CD4-positive, alpha-beta memory T cell (primary cell): Measurements from ENCODE around the gene DCX. TPM values are rescaled to one million over a fixed set of nuclear protein-coding genes. Genes with fewer than 3 reads are reported as not detected.
"Not testable (repeated sequence)": the region's sequence is repeated elsewhere in the genome, so short reads cannot be mapped to it uniquely, and the experiment has no call there.

Experiments used
- CTCF ChIA-PET: fragments of 350-600 bp; sonication (Branson Sonifier 250); formaldehyde crosslinking; loops from one replicate; lab custom pipeline; 2021; ENCODE audit warnings: inconsistent platforms; ENCODE audit not compliant: partially characterized antibody; lab: Charles Lee
- POLR2A ChIA-PET: fragments of 350-600 bp; sonication (Branson Sonifier 250); formaldehyde crosslinking; loops from one replicate; lab custom pipeline; 2021; ENCODE audit not compliant: partially characterized antibody; lab: Charles Lee
- DNase-seq, 5 donors: peaks; one replicate each; pipeline versions ENCODE4 v3.0.0 to v3.0.0-alpha.2; 2020 to 2022; ENCODE audit warnings: mixed read lengths in 1 of 5
- H3K27ac ChIP-seq: one replicate; pipeline ENCODE4 v1.7.0; 2013; ENCODE audit warnings: low read depth, low read length
- H3K27me3 ChIP-seq: 2 replicates; pipeline ENCODE4 v1.7.0; 2013; ENCODE audit warnings: mild to moderate bottlenecking, low read length, moderate library complexity; ENCODE audit not compliant: insufficient read depth
- H3K36me3 ChIP-seq: 2 replicates; pipeline ENCODE4 v1.7.0; 2013; ENCODE audit warnings: mild to moderate bottlenecking, low read length, moderate library complexity; ENCODE audit not compliant: insufficient read depth
- H3K4me1 ChIP-seq: 2 replicates; pipeline ENCODE4 v1.7.0; 2013; ENCODE audit warnings: mild to moderate bottlenecking, low read length, moderate library complexity; ENCODE audit not compliant: insufficient read depth
- H3K4me3 ChIP-seq, 2 donors: one replicate each; pipeline ENCODE4 v1.7.0; 2013; ENCODE audit warnings: low read length in 2 of 2, mild to moderate bottlenecking in 1 of 2
- H3K9me3 ChIP-seq, 2 donors: one replicate each; pipeline ENCODE4 v1.7.0; 2013; ENCODE audit warnings: low read length in 2 of 2, control low read depth in 1 of 2; ENCODE audit not compliant: control insufficient read depth in 1 of 2
- H3K27ac Mint-ChIP-seq, 7 donors: one replicate each; pipeline ENCODE4 v1.8.0; 2020 to 2021; ENCODE audit warnings: mixed read lengths in 7 of 7, mild to moderate bottlenecking in 6 of 7, inconsistent platforms in 3 of 7, moderate library complexity in 3 of 7
- H3K27me3 Mint-ChIP-seq, 2 donors: one replicate each; pipeline ENCODE4 v1.8.0; 2020 to 2021; ENCODE audit warnings: mixed read lengths in 2 of 2
- H3K36me3 Mint-ChIP-seq, 2 donors: one replicate each; pipeline ENCODE4 v1.8.0; 2020 to 2021; ENCODE audit warnings: mixed read lengths in 2 of 2, inconsistent platforms in 1 of 2, mild to moderate bottlenecking in 1 of 2
- H3K4me1 Mint-ChIP-seq, 4 donors: one replicate each; pipeline ENCODE4 v1.8.0; 2020 to 2021; ENCODE audit warnings: mixed read lengths in 4 of 4, mild to moderate bottlenecking in 1 of 4
- H3K4me3 Mint-ChIP-seq, 8 donors: one replicate each; pipeline ENCODE4 v1.8.0; 2020 to 2021; ENCODE audit warnings: mixed read lengths in 8 of 8, mild to moderate bottlenecking in 7 of 8, moderate library complexity in 6 of 8, inconsistent platforms in 3 of 8
- H3K9me3 Mint-ChIP-seq, 8 donors: one replicate each; pipeline ENCODE4 v1.8.0; 2020 to 2021; ENCODE audit warnings: mixed read lengths in 8 of 8, mild to moderate bottlenecking in 5 of 8, inconsistent platforms in 3 of 8, moderate library complexity in 1 of 8
- intact Hi-C: fragments of 100-400 bp; cut with micrococcal nuclease; formaldehyde crosslinking; loops from one replicate; pipeline ENCODE4 v1.15.1; 2023
- polyA plus RNA-seq, 2 donors: library from polyadenylated mRNA; unstranded; fragments of 300-500 nt; fragmentation: Illumina TruSeq; gene quantifications; one replicate each; pipeline ENCODE4 v1.2.3, GENCODE V29; 2021
- total RNA-seq, 2 experiments: library from RNA; stranded (reverse); gene quantifications; one replicate each; pipeline ENCODE4 v1.2.3, GENCODE V29; 2021

DCX gene
- total and polyA plus RNA-seq, 4 experiments from 2014 or later, result not detected

DNA sequence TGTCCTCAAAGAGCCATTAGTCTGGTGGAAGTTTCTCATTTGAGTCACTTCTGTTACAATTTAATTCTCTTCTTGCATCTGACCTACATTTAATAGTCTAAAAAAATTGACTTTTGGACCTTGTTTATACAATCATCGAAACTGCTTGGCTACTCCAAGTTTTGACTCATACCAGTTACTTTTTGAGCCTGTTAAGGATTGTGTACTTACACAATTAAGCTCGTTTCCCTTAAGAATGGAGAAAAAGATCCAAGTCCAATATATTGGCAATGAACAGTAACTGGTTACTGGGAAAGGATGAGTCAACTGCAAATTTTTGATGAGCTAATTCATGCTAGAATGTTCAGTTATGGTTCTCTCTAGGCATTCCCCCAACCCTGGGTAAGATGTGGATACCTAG lies 58.2 kb downstream of the DCX start:
- Mint-ChIP-seq H3K4me1 (no peaks in the 10 kb centered on the region), H3K9me3 (no peaks in the 10 kb centered on the region), H3K36me3 (no peaks in the 10 kb centered on the region), H3K4me3 (no peak overlapping the region), H3K27ac (no peak overlapping the region), H3K27me3 (no peaks in the 10 kb centered on the region)
- no peak for DNase-seq
- Histone ChIP-seq H3K4me1 (no peaks in the 10 kb centered on the region), H3K9me3 (no peaks in the 10 kb centered on the region), H3K4me3 (no peak overlapping the region), H3K27me3 (no peaks in the 10 kb centered on the region), H3K36me3 (no peaks in the 10 kb centered on the region), H3K27ac (no peak overlapping the region)
- POLR2A ChIA-PET, result no interaction called here
- intact Hi-C loops, result no loop called here
- CTCF ChIA-PET, result no interaction called here

DNA sequence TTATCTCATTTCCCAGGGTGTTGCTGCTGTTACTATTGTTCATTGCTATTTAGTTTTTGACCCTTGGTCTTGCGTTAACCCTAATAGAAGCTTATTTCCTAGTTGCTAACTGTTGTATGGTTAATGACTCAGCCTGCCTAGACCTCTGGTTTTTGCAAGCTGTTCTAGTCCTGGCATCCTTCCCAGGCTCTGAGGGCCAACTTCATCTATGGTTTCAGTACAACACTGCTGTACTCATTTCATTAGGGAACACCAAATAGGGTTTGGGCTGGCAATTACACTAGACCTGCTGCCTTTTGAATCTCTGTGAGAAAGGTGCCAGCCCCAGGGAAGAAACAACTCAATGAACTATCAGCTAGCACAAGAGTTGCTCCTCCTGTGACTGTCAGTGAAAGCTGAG lies 59.6 kb downstream of the DCX start:
- CTCF ChIA-PET, result no interaction called here
- no peak overlapping the region for H3K4me3 ChIP-seq
- no peaks in the 10 kb centered on the region for H3K27me3 Mint-ChIP-seq

GRCh38 chrX:111349934-111350333 lies 62.1 kb downstream of the DCX start:
- Mint-ChIP-seq H3K4me3 (no peak overlapping the region), H3K27me3 (no peaks in the 10 kb centered on the region), H3K4me1 (no peaks in the 10 kb centered on the region), H3K36me3 (no peaks in the 10 kb centered on the region), H3K27ac (no peak overlapping the region), H3K9me3 (peaks cover 0 to 6% (median 2%) of the 10 kb centered on the region in 8 donors)
- POLR2A ChIA-PET, result no interaction called here
- CTCF ChIA-PET, result no interaction called here
- Histone ChIP-seq H3K9me3 (no peaks in the 10 kb centered on the region), H3K27ac (no peak overlapping the region), H3K4me3 (no peak overlapping the region), H3K4me1 (no peaks in the 10 kb centered on the region), H3K36me3 (no peaks in the 10 kb centered on the region), H3K27me3 (no peaks in the 10 kb centered on the region)
- intact Hi-C loops, result no loop called here
- no peak for DNase-seq

More for the DNA sequence above, 59.6 kb downstream of the DCX start:
- no peaks in the 10 kb centered on the region for H3K36me3 Mint-ChIP-seq
- H3K27ac Mint-ChIP-seq, result no peak overlapping the region
- H3K27ac ChIP-seq, result no peak overlapping the region
- intact Hi-C loops, result no loop called here
- H3K4me1 ChIP-seq, result no peaks in the 10 kb centered on the region
- H3K4me1 Mint-ChIP-seq, result no peaks in the 10 kb centered on the region
- H3K9me3 Mint-ChIP-seq, result no peaks in the 10 kb centered on the region
- POLR2A ChIA-PET, result no interaction called here
- H3K27me3 ChIP-seq, result no peaks in the 10 kb centered on the region
- no peak overlapping the region for H3K4me3 Mint-ChIP-seq
- no peaks in the 10 kb centered on the region for H3K9me3 ChIP-seq
- no peaks in the 10 kb centered on the region for H3K36me3 ChIP-seq
- no peak for DNase-seq

- POLR2A ChIA-PET, result no interaction called here
- no peak overlapping the region for H3K4me3 Mint-ChIP-seq
Observed at GRCh38 chrX:111349101-111349500, 62.9 kb downstream of the DCX start.

DNA sequence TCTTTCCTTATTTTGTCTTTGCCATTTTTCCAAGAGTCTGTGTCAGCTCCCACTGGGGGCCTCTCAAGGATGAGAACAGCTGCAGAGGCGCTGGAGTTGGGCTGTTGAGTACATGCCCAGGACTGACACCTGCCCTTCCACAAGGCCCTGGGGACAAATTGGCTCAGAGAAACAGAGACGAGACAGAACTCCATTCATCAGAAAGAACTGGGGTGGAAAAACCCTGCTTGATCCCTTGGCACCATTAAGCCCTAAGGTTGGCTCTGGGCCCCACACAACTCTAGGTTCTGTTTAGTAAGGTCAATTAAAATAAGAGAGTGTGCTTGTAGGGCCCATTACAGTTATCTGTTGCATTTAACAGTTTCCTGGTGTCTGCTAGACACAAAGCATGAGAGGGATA lies 63.6 kb downstream of the DCX start:
- Mint-ChIP-seq H3K27me3 (no peaks in the 10 kb centered on the region), H3K36me3 (no peaks in the 10 kb centered on the region), H3K4me1 (no peaks in the 10 kb centered on the region), H3K27ac (no peak overlapping the region), H3K4me3 (no peak overlapping the region), H3K9me3 (peaks cover 0 to 8% (median 2%) of the 10 kb centered on the region in 8 donors)
- no peak overlapping the region for H3K4me3 ChIP-seq
- CTCF ChIA-PET, result no interaction called here
- no peak for DNase-seq
- H3K9me3 ChIP-seq, result no peaks in the 10 kb centered on the region
- no peaks in the 10 kb centered on the region for H3K4me1 ChIP-seq
- POLR2A ChIA-PET, result no interaction called here
- H3K27me3 ChIP-seq, result no peaks in the 10 kb centered on the region
- H3K27ac ChIP-seq, result no peak overlapping the region
- intact Hi-C loops, result no loop called here
- no peaks in the 10 kb centered on the region for H3K36me3 ChIP-seq

More at GRCh38 chrX:111349101-111349500, 62.9 kb downstream of the DCX start:
- Histone ChIP-seq H3K27ac (no peak overlapping the region), H3K9me3 (no peaks in the 10 kb centered on the region), H3K36me3 (no peaks in the 10 kb centered on the region), H3K4me3 (no peak overlapping the region), H3K27me3 (no peaks in the 10 kb centered on the region), H3K4me1 (no peaks in the 10 kb centered on the region)
- Mint-ChIP-seq H3K9me3 (peaks cover 0 to 8% (median 2%) of the 10 kb centered on the region in 8 donors), H3K36me3 (no peaks in the 10 kb centered on the region), H3K27ac (no peak overlapping the region), H3K27me3 (no peaks in the 10 kb centered on the region), H3K4me1 (no peaks in the 10 kb centered on the region)
- DNase-seq, result no peak
- intact Hi-C loops, result no loop called here
- CTCF ChIA-PET, result no interaction called here

- CTCF ChIA-PET, H3K36me3 ChIP-seq, H3K27me3 ChIP-seq, H3K4me3 Mint-ChIP-seq, H3K4me1 Mint-ChIP-seq, H3K27ac Mint-ChIP-seq, H3K27ac ChIP-seq, H3K9me3 Mint-ChIP-seq, H3K27me3 Mint-ChIP-seq, H3K4me3 ChIP-seq, H3K4me1 ChIP-seq, DNase-seq, H3K36me3 Mint-ChIP-seq, POLR2A ChIA-PET, intact Hi-C loops, H3K9me3 ChIP-seq: not testable (repeated sequence)
Observed at GRCh38 chrX:111346150-111346549, 65.8 kb downstream of the DCX start.

DNA sequence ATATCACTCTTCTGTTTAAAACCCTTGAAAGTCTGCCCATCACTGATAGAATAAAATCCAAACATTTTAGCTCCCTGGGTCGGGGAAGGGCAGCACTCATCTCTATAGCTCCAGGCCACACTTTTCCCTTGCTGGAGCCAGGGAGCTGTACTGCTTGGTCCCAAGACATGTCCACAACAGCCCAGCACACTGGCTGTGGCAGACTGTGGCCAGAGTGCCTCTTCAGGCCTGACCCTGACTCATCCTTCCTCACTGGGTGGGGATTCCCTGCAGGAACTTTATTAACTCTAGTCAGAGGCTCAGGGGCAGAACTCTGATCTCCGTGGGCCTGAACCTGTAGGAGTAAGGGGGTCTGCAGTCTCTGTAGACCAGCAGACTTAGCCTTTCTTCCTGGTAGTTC lies 71.9 kb downstream of the DCX start:
- Histone ChIP-seq H3K9me3 (no peaks in the 10 kb centered on the region), H3K4me3 (no peak overlapping the region), H3K36me3 (no peaks in the 10 kb centered on the region), H3K27me3 (no peaks in the 10 kb centered on the region), H3K27ac (no peak overlapping the region), H3K4me1 (no peaks in the 10 kb centered on the region)
- DNase-seq, result no peak
- Mint-ChIP-seq H3K9me3 (peaks cover 0 to 3% (median 0%) of the 10 kb centered on the region in 8 donors), H3K4me1 (no peaks in the 10 kb centered on the region), H3K27ac (no peak overlapping the region), H3K36me3 (no peaks in the 10 kb centered on the region), H3K27me3 (peaks cover 0 to 2% of the 10 kb centered on the region in 2 donors), H3K4me3 (no peak overlapping the region)
- intact Hi-C loops, result no loop called here
- CTCF ChIA-PET, result no interaction called here
- POLR2A ChIA-PET, result no interaction called here

DNA sequence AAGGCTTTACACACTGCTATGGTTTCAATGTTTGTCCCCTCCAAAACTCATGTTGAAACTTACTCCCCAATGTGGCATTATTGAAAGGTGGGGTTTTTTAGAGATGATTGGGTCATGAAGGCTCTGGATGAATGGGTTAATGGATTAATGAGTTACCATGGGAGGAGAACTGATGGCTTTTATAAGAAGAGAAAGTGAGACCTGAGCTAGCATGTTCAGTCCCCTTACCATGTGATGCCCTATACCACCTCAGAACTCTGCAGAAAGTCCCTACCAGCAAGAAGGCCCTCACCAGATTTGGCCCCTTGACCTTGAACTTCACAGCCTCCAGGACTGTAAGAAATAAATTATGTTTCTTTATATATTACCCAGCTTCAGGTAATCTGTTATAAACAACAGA lies 72.8 kb downstream of the DCX start:
- Histone ChIP-seq H3K9me3 (no peaks in the 10 kb centered on the region), H3K4me1 (no peaks in the 10 kb centered on the region), H3K36me3 (no peaks in the 10 kb centered on the region), H3K27ac (no peak overlapping the region), H3K4me3 (no peak overlapping the region), H3K27me3 (no peaks in the 10 kb centered on the region)
- no peaks in the 10 kb centered on the region for H3K4me1 Mint-ChIP-seq
- intact Hi-C loops, result no loop called here
- ChIA-PET POLR2A (no interaction called here), CTCF (no interaction called here)
- H3K4me3 Mint-ChIP-seq, result no peak overlapping the region
- H3K36me3 Mint-ChIP-seq, result no peaks in the 10 kb centered on the region
- H3K27ac Mint-ChIP-seq, result no peak overlapping the region
- H3K9me3 Mint-ChIP-seq, result no peaks in the 10 kb centered on the region
- DNase-seq, result no peak
- peaks cover 0 to 2% of the 10 kb centered on the region in 2 donors for H3K27me3 Mint-ChIP-seq
